ENCODE measurements around the gene PAXIP1.

DNA sequence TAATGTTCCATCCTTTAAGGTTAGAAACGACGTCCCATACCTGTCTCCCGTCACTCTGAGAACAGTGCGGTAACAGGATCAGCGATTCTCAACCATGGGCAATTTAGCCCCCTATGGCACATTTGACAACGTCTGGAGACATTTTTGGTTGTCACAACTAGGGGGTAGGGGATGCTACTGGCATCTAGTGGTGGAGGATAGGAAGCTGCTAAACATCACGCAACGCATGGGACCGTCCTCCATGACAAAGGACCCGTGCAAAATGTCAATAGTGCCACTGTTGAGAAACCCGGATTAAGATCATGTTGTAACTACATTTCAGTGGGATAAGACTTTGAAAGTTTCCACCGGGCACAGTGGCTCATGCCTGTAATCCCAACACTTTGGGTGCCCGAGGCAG is 5.0 kb upstream of the PAXIP1 start:
- TF ChIP-seq EZH2 (IDR thresholded peaks at IDR 0.05; ENCODE audit: low read length, unreplicated experiment) (no peak), EZH2phosphoT487 (IDR thresholded peaks at IDR 0.05; ENCODE audit: borderline replicate concordance, low read length) (no peak)
- TF ChIP-seq, protein P1, sequence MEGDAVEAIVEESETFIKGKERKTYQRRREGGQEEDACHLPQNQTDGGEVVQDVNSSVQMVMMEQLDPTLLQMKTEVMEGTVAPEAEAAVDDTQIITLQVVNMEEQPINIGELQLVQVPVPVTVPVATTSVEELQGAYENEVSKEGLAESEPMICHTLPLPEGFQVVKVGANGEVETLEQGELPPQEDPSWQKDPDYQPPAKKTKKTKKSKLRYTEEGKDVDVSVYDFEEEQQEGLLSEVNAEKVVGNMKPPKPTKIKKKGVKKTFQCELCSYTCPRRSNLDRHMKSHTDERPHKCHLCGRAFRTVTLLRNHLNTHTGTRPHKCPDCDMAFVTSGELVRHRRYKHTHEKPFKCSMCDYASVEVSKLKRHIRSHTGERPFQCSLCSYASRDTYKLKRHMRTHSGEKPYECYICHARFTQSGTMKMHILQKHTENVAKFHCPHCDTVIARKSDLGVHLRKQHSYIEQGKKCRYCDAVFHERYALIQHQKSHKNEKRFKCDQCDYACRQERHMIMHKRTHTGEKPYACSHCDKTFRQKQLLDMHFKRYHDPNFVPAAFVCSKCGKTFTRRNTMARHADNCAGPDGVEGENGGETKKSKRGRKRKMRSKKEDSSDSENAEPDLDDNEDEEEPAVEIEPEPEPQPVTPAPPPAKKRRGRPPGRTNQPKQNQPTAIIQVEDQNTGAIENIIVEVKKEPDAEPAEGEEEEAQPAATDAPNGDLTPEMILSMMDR (conservative IDR thresholded peaks at IDR 0.05; ENCODE audit: low read depth, low read length), result peak; percentile 40; the same call in 1 of the 2 replicates

Data from PC-3 (cell line).